Measurements from ENCODE around the gene IQGAP1. TPM values are rescaled to one million over a fixed set of nuclear protein-coding genes. Genes with fewer than 3 reads are reported as not detected.

The IQGAP1 gene
- total RNA-seq, 1 donor from 2014 or later = 47.6 TPM

GRCh38 chr15:90535254-90535653, 147.2 kb downstream of the IQGAP1 start:
- ATAC-seq = no peak
- DNase-seq (ENCODE audit: missing footprints) = no peak
- intact Hi-C loops (cut with DNase I) = no loop called here

- no peak for ATAC-seq
- no peak for DNase-seq (ENCODE audit: missing footprints)
- intact Hi-C loops (cut with DNase I) = no loop called here
Measured at GRCh38 chr15:90539789-90540188, 151.7 kb downstream of the IQGAP1 start.

- intact Hi-C loops (cut with DNase I) = no loop called here
- ATAC-seq (no peak), DNase-seq (ENCODE audit: missing footprints) (no peak)
Measured at GRCh38 chr15:90540768-90541167, 152.7 kb downstream of the IQGAP1 start.

GRCh38 chr15:90545095-90545494, 157.1 kb downstream of the IQGAP1 start:
- ATAC-seq (no peak), DNase-seq (ENCODE audit: missing footprints) (no peak)
- intact Hi-C loops (cut with DNase I) = no loop called here

GRCh38 chr15:90547540-90547939, 159.5 kb downstream of the IQGAP1 start:
- intact Hi-C loops (cut with DNase I) = no loop called here
- ATAC-seq = peak; percentile 59
- DNase-seq (ENCODE audit: missing footprints) = no peak

GRCh38 chr15:90550919-90551318, 162.9 kb downstream of the IQGAP1 start:
- ATAC-seq = no peak
- DNase-seq (ENCODE audit: missing footprints) = no peak
- intact Hi-C loops (cut with DNase I) = no loop called here

Other genes starting within 250 kb of the IQGAP1 start
- 27.7 TPM for gene SEMA4B, start 186.9 kb upstream of the IQGAP1 start, total RNA-seq
- 73.2 TPM for gene CIB1, start 154.3 kb upstream of the IQGAP1 start, total RNA-seq
- gene GDPGP1, start 154.0 kb upstream of the IQGAP1 start, total RNA-seq = 9.8 TPM
- gene TTLL13, start 138.7 kb upstream of the IQGAP1 start, total RNA-seq = not detected
- 122 TPM for gene NGRN, start 122.6 kb upstream of the IQGAP1 start, total RNA-seq
- 4.6 TPM for gene ZNF774, start 36.0 kb upstream of the IQGAP1 start, total RNA-seq
- 25.8 TPM for gene CRTC3, start 141.7 kb downstream of the IQGAP1 start, total RNA-seq